HG03108 (cell line): ENCODE results near the gene GALNTL6.

Experiments used
- ATAC-seq: cut with Tn5 transposase; IDR thresholded peaks from one replicate; pipeline ENCODE4 v1.9.1; 2021; ENCODE audit warnings: moderate library complexity; ENCODE audit not compliant: unreplicated experiment

Gene GALNTL6

GRCh38 chr4:172650758-172651530, 837.7 kb downstream of the GALNTL6 start:
- no peak for ATAC-seq

GRCh38 chr4:172651961-172652360, 838.8 kb downstream of the GALNTL6 start:
- ATAC-seq: no peak

GRCh38 chr4:172652369-172652768, 839.2 kb downstream of the GALNTL6 start:
- ATAC-seq: no peak

- no peak for ATAC-seq
Measured at GRCh38 chr4:172653676-172654075, 840.5 kb downstream of the GALNTL6 start.

GRCh38 chr4:172654457-172654856, 841.3 kb downstream of the GALNTL6 start:
- ATAC-seq: no peak

GRCh38 chr4:172656055-172656454, 842.9 kb downstream of the GALNTL6 start:
- ATAC-seq: no peak

GRCh38 chr4:172657081-172657480, 843.9 kb downstream of the GALNTL6 start:
- no peak for ATAC-seq

- ATAC-seq: no peak
Measured at GRCh38 chr4:172660251-172660650, 847.0 kb downstream of the GALNTL6 start.

GRCh38 chr4:172662113-172662512, 848.9 kb downstream of the GALNTL6 start:
- no peak for ATAC-seq

GRCh38 chr4:172666711-172667368, 853.6 kb downstream of the GALNTL6 start:
- no peak for ATAC-seq

- no peak for ATAC-seq
Measured at GRCh38 chr4:172674811-172675210, 861.6 kb downstream of the GALNTL6 start.

GRCh38 chr4:172675232-172675631, 862.0 kb downstream of the GALNTL6 start:
- ATAC-seq: no peak

GRCh38 chr4:172680691-172681090, 867.5 kb downstream of the GALNTL6 start:
- no peak for ATAC-seq

- ATAC-seq: no peak
Measured at GRCh38 chr4:172683021-172683420, 869.8 kb downstream of the GALNTL6 start.

- no peak for ATAC-seq
Measured at GRCh38 chr4:172686021-172686420, 872.8 kb downstream of the GALNTL6 start.

GRCh38 chr4:172688534-172688933, 875.3 kb downstream of the GALNTL6 start:
- ATAC-seq: no peak

GRCh38 chr4:172691552-172691951, 878.3 kb downstream of the GALNTL6 start:
- no peak for ATAC-seq

GRCh38 chr4:172692701-172693100, 879.5 kb downstream of the GALNTL6 start:
- ATAC-seq: no peak

GRCh38 chr4:172698256-172698655, 885.1 kb downstream of the GALNTL6 start:
- no peak for ATAC-seq

- ATAC-seq: no peak
Measured at GRCh38 chr4:172705565-172705964, 892.4 kb downstream of the GALNTL6 start.

- no peak for ATAC-seq
Measured at GRCh38 chr4:172706000-172706399, 892.8 kb downstream of the GALNTL6 start.

- ATAC-seq: no peak
Measured at GRCh38 chr4:172707622-172708021, 894.4 kb downstream of the GALNTL6 start.
